Left colon (tissue), 2 donors: ENCODE measurements around the gene FAM227B. TPM values are rescaled to one million over a fixed set of nuclear protein-coding genes. Genes with fewer than 3 reads are reported as not detected.
A peak's percentile ranks its signal among the peaks of the same experiment; 100 is the strongest.

Experiments
- ATAC-seq: fragments of 200-7000 bp; cut with Tn5 transposase; one replicate; pipeline ENCODE4 v1.9.1; 2020; ENCODE audit warnings: mild to moderate bottlenecking, moderate library complexity
- DNase-seq, 2 donors: peaks; one replicate each; pipeline ENCODE4 v3.0.0-alpha.2; 2020
- intact Hi-C, 2 donors: fragments of 100-400 bp; cut with DNase I in 1 of 2; cut with micrococcal nuclease in 1 of 2; formaldehyde crosslinking; loops; one replicate each; pipeline versions ENCODE4 v1.11.2 to v1.14.0; 2022; cut with DNase I, micrococcal nuclease
- total RNA-seq, 2 donors: library from RNA; stranded (reverse); fragmentation: NEBNext Ultra II Directional; extraction: Animal tissue kit (Norgen Biotek cat#: 25700); gene quantifications; one replicate each; pipeline ENCODE4 v1.2.1, GENCODE V29; 2021
- donor health status: DM: no; HTN: no; CAD: no.
- donor health status: DM: yes; HTN: yes; CAD: no.

FAM227B gene
- total RNA-seq, 2 donors from 2014 or later = 1.2 to 3.3 TPM

GRCh38 chr15:49466119-49466518 lies 154.5 kb downstream of the FAM227B start:
- DNase-seq (no peak), ATAC-seq (no peak)
- intact Hi-C loops = no loop called here

DNA sequence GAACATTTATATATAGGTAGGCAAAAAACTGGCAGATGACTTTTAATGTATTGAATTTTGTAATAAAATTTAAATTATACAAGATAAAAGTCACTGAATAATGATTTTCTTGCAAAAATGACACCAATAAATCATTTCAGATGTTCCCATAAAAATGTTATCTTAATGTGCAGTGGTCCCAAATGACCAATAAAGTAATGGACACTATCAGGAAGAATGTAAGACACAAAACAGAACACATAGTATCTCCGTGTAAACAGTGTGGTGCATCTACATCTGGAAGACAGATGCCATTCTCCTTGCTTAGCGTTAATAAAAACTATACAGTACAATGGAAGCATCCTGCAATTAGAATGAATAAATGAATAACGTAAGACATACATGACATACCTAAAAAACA lies 156.1 kb downstream of the FAM227B start:
- intact Hi-C loops = no loop called here
- DNase-seq (no peak), ATAC-seq (no peak)

DNA sequence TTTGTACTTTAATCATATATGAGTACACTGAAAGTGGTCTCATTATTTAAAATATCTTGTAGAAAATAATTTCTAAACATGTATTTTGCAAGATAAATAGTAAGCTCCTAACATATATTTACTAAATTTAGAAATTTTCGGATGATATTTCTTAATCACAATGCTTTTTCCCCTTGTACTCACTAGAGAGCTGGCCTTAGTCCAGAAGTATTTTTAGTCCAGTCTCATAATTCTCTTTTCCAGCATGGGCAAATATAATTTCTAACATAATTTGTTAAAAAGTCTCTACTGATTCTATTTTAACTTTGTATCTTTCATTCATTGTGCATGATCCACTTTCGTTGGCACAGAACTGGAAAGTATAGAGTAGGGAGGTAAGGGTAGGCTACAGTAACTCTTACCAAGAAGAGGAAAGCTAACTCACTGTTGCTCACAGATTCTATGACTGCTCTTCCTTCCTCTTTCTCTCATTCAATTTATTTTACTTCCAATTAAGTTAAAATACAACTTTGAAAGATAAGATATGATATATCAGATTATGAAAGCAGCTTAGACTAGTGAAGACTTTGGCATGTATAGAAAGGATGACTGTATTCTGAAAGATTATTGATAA lies 158.3 kb downstream of the FAM227B start:
- DNase-seq (no peak), ATAC-seq (no peak)
- intact Hi-C loops = no loop called here

- intact Hi-C loops = no loop called here
- DNase-seq (no peak), ATAC-seq (no peak)
Observed at GRCh38 chr15:49460411-49460941, 160.1 kb downstream of the FAM227B start.

- no peak for DNase-seq
- intact Hi-C loops = no loop called here
- ATAC-seq = no peak
Observed at GRCh38 chr15:49458145-49458544, 162.5 kb downstream of the FAM227B start.

DNA sequence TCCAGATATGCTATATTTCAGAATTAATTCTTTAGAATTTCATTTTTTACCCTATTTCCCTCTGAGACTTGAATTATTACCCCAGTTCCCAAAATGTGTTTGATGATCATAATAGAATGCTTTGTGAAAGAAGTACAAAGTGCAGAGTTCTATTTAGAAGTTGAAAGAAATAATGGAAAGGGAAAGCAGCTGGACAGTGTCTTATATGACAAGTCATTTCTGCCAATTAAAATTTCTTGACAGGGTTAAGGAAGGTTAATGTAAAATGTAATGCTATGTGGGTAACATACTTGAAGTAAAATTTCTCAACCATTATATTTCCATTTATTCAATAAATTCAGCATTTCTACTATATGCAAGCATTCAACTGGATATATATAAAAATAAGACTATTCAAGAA lies 164.5 kb downstream of the FAM227B start:
- intact Hi-C loops = no loop called here
- ATAC-seq (no peak), DNase-seq (no peak)

DNA sequence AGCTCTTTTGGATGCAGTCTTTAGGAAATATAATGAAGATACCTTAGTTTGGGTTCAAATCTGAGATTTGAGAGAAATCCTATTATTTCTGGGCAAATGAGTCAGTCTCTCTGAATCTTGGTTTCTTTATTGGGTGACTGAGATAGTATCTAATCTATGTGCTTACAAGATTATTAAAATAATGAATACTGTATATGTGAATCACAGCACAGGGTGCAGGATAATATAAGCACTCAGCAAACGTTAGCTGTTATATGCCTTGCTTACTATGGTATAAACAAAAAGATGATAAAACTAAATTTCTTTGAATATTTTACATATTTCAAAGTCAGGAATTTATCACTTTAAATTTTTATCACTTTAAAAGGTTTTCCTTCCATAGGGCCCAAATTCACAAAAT lies 168.0 kb downstream of the FAM227B start:
- intact Hi-C loops = no loop called here
- DNase-seq (no peak), ATAC-seq (no peak)

DNA sequence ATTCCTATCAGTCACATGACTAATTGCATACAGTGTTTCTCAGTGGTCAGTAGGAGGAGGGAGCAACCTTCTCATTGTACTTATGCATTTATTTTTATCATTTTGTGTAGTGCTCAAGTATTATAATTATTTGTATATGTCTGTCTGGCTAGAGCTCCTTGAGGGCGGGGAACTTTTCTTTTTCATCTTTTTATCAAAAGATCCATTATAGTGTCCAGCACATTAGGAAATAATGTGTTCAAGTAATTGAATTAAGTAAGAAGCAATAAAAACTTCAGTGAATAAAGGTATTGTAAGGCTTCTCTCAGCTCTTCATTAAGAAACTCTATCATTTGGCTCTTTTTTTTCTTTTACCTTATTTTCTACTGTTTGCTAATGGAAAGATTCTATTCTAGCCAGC lies 178.8 kb downstream of the FAM227B start:
- ATAC-seq = no peak
- intact Hi-C loops = no loop called here
- no peak for DNase-seq

GRCh38 chr15:49441356-49441755 lies 179.3 kb downstream of the FAM227B start:
- no peak for DNase-seq
- intact Hi-C loops = no loop called here
- no peak for ATAC-seq

GRCh38 chr15:49439678-49440395 lies 180.8 kb downstream of the FAM227B start:
- DNase-seq = no peak
- ATAC-seq = no peak
- intact Hi-C loops = no loop called here

GRCh38 chr15:49438962-49439631 lies 181.5 kb downstream of the FAM227B start:
- ATAC-seq = no peak
- DNase-seq = peak; percentile 7 to 25
- intact Hi-C loops = no loop called here

- intact Hi-C loops = no loop called here
- no peak for ATAC-seq
- no peak for DNase-seq
Observed at GRCh38 chr15:49436751-49437150, 183.9 kb downstream of the FAM227B start.

- DNase-seq (no peak), ATAC-seq (no peak)
- intact Hi-C loops = no loop called here
Observed at GRCh38 chr15:49435174-49435573, 185.4 kb downstream of the FAM227B start.

DNA sequence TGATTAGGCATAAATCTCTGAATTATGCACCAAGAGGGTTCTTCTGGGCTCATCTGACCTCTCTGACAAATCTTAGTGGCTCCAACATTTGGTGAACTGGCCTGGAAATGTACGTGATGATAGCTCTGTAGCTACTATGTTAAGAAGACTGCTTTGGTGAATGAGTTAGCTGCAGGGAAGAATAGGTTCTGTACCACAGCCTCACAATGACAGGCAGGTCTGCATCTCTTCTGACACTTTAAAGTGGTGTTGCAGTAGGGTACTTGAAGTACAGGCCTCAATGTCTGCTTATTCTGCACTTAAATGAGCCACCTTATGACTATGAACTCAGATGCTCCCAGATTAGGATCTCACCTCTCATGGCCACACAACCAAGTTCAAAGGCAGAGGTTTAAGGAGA lies 190.6 kb downstream of the FAM227B start:
- no peak for DNase-seq
- ATAC-seq = no peak
- intact Hi-C loops = no loop called here

- intact Hi-C loops = loop anchor here in 1 of 2 donors (5.0 to 10.0 kb wide), 3 partner anchors 196 to 624 kb away; partner anchors contain the start of genes DTWD1 and FAM227B
- DNase-seq (no peak), ATAC-seq (no peak)
Observed at GRCh38 chr15:49428409-49429095, 192.1 kb downstream of the FAM227B start.

DNA sequence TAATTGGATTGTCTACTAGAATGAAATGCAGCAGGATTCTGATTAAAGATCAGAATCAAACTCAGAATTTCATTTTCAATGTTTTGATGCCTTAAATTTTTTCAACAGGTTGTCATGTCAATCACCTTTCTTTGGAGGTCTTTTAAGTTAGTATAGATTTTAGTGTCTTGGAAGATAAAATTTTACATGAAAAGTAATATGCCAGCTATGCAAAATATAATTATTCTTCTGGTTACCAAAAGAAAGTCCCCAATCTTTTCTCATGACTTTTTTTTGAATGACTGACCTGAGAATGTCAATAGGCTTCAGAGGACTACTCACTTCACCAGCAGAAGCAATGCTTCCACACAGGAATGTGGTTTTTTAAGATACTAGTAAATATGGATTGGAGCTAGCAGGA lies 193.2 kb downstream of the FAM227B start:
- intact Hi-C loops = loop anchor here in 1 of 2 donors (5.0 to 10.0 kb wide), 3 partner anchors 197 to 625 kb away; partner anchors contain the start of genes DTWD1 and FAM227B
- no peak for ATAC-seq
- no peak for DNase-seq

GRCh38 chr15:49424954-49425353 lies 195.7 kb downstream of the FAM227B start:
- intact Hi-C loops = loop anchor here in 1 of 2 donors (5.0 to 10.0 kb wide), 4 partner anchors 188 to 627 kb away; partner anchors contain the start of genes DTWD1 and FAM227B
- no peak for ATAC-seq
- DNase-seq = no peak

GRCh38 chr15:49423901-49424550 lies 196.6 kb downstream of the FAM227B start:
- DNase-seq (no peak), ATAC-seq (no peak)
- intact Hi-C loops = loop anchor here in 1 of 2 donors (5.0 to 10.0 kb wide), 3 partner anchors 187 to 581 kb away; partner anchors contain the start of genes DTWD1 and FAM227B
